Coronary artery (tissue), 2 donors: ENCODE measurements around the gene UAP1L1.

Experiments
- DNase-seq: peaks from one replicate; pipeline ENCODE4 v3.0.0-alpha.2; 2017; ENCODE audit warnings: low spot score
- H3K27ac ChIP-seq, 2 donors: fragments of 200-600 bp; sonication (generic); one replicate each; pipeline ENCODE4 v1.5.1; 2016 to 2019
- H3K4me3 ChIP-seq: fragments of 200-600 bp; sonication (generic); 2 replicates; pipeline ENCODE4 v1.5.1; 2016; ENCODE audit warnings: mild to moderate bottlenecking, moderate library complexity
- TF ChIP-seq, protein P1 (sequence below): fragments of 200-600 bp; sonication (generic); IDR thresholded peaks from one replicate; pipeline ENCODE4 v1.5.1; 2019; ENCODE audit warnings: antibody characterized with exemption

The UAP1L1 gene

DNA sequence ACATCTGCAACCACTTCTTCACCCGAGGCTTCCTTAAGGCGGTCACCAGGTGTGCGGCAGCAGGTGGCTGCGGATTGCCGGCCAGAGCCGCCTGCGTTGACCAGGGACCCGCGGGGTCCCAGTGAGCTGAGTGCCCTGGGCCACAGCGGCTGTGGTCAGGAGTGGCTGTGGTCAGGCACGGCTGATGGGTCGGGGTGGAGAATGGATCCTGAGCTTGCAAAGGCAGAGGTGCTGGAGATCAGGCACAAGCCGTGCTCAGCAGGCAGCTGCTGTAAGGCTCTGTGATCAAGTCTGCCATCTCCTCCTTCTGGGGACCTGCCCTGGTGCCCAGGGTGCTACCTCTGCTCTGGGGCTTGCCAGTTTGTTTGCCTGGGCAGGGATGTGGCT is 2.1 kb downstream of the UAP1L1 start:
- no peak for DNase-seq

DNA sequence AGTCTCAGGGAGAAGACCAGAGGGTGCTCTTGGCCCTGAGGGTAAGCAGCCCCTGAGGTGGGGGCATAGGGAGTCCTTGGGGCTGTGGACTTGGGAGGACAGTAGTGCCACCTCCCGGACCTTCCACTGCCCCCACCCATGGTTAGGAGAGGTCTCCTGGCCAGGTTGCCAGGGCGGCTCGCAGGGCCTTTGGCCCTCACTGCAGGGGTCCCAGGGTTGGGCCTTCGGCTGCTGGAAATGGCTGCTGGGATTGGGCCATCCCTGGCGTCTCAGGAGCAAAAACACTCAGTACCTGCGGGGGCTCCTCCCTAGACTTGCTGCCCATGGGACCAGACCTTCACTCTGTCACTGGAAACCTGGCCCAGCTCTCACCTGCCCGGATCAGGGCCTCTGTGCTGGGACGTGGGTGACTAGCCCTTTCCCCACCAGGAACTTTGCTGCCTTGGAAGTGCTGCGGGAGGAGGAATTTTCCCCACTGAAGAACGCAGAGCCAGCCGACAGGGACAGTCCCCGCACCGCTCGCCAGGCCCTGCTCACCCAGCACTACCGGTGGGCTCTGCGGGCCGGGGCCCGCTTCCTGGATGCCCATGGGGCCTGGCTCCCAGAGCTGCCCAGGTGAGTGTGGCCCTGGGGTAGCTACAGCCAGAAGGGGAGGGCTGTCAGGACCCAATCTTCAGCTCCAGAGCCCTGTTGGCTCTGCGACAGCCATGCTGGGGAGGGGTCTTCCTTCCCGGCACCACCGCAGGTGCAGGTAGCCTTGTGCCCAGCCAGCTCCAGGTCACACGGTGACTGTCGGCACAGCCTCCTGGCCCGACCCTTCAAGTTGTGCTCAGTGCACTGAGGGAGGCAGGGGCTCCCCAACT is 3.2 kb downstream of the UAP1L1 start:
- TF ChIP-seq, protein P1, sequence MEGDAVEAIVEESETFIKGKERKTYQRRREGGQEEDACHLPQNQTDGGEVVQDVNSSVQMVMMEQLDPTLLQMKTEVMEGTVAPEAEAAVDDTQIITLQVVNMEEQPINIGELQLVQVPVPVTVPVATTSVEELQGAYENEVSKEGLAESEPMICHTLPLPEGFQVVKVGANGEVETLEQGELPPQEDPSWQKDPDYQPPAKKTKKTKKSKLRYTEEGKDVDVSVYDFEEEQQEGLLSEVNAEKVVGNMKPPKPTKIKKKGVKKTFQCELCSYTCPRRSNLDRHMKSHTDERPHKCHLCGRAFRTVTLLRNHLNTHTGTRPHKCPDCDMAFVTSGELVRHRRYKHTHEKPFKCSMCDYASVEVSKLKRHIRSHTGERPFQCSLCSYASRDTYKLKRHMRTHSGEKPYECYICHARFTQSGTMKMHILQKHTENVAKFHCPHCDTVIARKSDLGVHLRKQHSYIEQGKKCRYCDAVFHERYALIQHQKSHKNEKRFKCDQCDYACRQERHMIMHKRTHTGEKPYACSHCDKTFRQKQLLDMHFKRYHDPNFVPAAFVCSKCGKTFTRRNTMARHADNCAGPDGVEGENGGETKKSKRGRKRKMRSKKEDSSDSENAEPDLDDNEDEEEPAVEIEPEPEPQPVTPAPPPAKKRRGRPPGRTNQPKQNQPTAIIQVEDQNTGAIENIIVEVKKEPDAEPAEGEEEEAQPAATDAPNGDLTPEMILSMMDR, result no peak
- H3K4me3 ChIP-seq, result no peak overlapping the region
- no peak for DNase-seq
- no peak overlapping the region for H3K27ac ChIP-seq

More for the DNA sequence above, 2.1 kb downstream of the UAP1L1 start:
- TF ChIP-seq, protein P1, result no peak
- Histone ChIP-seq H3K4me3 (no peak overlapping the region), H3K27ac (no peak overlapping the region)

DNA sequence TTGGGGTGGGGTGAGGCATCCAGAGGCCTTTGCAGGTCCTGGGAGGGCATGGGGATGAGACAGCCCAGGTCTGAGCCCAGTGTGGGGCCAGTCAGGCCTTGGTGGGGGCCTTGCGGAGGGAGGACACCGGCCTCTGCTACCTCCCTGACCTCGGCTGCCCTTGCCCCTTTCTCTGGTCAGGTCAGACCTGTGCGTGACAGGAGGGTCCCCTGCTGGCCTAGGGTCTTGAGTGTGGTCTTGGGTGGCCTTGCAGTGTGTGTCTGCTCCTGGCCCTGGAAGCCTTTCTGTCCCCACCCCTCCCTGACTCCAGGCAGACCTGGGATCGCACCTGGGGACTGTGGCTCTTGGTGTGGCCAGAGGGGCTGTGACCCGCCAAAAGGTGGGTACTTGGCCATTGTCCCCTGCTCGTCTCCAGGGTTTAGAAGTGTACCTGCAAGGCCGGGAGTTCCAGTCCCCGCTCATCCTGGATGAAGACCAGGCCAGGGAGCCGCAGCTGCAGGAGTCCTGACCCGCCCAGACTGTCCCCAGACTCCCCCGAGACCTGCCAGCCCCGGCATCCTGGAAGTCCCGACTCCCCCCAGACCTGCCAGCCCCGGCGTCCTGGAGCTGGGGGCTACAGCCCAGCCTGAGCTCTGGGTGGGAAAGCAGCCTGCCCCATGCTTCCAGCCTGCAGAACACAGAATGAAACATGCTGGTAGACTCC is 5.1 kb downstream of the UAP1L1 start:
- no peak overlapping the region for H3K4me3 ChIP-seq
- TF ChIP-seq, protein P1, result no peak
- DNase-seq, result no peak
- peak overlapping the region in 1 of 2 donors; percentile 78 for H3K27ac ChIP-seq

DNA sequence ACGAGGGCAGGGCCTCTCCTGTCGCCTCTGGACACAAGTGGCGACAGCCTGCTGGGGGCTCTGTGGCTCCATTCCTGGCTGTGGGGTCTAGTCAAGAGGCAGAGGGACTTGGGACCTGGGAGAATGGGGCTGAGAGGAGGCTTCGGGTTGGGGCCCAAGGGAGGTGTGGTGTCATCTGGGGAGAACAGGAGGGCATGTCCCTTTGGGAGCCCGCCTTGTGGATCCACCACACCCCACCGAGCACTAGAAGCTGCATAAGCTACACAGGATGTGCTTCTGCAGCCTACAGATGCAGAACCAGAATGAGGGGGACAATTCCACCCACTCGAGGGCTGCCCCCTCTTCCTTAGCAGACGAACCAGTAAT is 5.6 kb downstream of the UAP1L1 start:
- H3K4me3 ChIP-seq, result no peak overlapping the region
- H3K27ac ChIP-seq, result peak overlapping the region; percentile 38 to 78
- TF ChIP-seq, protein P1, result no peak
- DNase-seq, result no peak

DNA sequence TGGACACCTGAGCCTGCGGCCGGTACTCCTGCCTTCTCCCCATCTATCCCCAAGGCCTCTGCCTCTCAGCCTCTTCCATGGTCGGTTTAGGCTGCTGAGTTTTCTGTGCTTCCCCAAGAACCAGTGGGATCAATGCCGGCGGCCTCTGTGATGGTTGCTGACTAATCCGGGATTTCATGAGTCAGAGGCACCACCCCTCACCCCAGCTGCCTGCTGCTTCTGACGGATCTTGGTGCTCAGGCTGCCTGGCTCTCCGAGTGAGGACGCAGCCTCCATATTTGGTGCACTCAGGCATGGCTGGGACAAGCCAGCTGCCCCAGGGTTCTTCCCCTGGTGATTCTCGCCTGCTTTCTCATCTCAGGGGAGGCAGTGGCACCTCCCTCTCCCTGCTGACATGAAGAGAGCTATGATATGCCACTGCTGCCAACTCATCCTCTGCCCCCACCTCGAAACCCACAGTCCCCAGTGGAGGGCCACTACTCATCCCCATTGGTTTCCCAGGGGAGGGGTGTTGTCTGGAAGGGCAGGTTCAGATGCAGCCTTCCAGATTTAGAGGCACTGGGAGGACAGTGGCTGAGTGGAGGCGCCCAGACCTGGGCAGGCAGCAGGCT is 6.2 kb downstream of the UAP1L1 start:
- TF ChIP-seq, protein P1, result no peak
- H3K27ac ChIP-seq, result peak overlapping the region; percentile 38 to 78
- DNase-seq, result no peak

DNA sequence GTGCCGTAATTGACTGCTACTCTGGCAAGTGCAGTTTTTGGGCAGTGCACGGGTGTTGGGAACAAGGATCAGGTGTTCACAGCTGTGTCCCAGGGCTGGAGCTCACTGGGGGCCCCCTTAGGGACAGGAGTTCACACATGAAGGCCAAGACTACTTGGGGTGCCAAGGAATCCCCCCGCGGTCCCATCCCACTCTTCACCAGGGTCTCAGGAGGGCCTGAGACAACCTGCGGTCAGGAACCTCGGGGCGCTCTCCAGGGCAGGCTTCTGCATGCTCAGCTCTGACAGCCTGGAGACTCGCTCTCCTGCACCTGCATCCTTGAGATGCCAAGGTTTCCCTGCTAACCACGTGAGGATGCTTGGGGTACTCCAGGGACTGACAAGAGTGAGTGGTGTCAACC is 7.2 kb downstream of the UAP1L1 start:
- Histone ChIP-seq H3K27ac (no peak overlapping the region), H3K4me3 (no peak overlapping the region)
- no peak for DNase-seq
- TF ChIP-seq, protein P1, result no peak

More for the DNA sequence above, 6.2 kb downstream of the UAP1L1 start:
- no peak overlapping the region for H3K4me3 ChIP-seq
